PC-3 (cell line): Measurements from ENCODE around the gene DNTT. TPM values are rescaled to one million over a fixed set of nuclear protein-coding genes. Genes with fewer than 3 reads are reported as not detected.
A peak's percentile ranks its signal among the peaks of the same experiment; 100 is the strongest.

ENCODE experiments used
- ATAC-seq: fragments of 200-7000 bp; cut with Tn5 transposase; 2 replicates; pipeline ENCODE4 v1.9.1; 2020; ENCODE audit warnings: mild to moderate bottlenecking, moderate library complexity
- BruUV-seq: library from RNA; stranded (reverse); fragments of 400-500 nt; replicated peaks from 2 replicates; lab custom pipeline; 2021; lab: Mats Ljungman, UMichigan
- CTCF ChIA-PET: fragments of 300-600 bp; sonication (Branson Sonifier 250); formaldehyde crosslinking; loops from one replicate; lab custom pipeline; 2022; ENCODE audit warnings: antibody characterized with exemption; lab: Charles Lee
- POLR2A ChIA-PET: fragments of 300-600 bp; sonication (Branson Sonifier 250); formaldehyde crosslinking; loops from one replicate; lab custom pipeline; 2022; ENCODE audit warnings: antibody characterized with exemption; ENCODE audit not compliant: unreplicated experiment; lab: Charles Lee
- DNase-seq: peaks from one replicate; pipeline ENCODE4 v3.0.0-alpha.2; 2015
- H2AFZ ChIP-seq: fragments of 300-600 bp; sonication (generic); 2 replicates; pipeline ENCODE4 v1.6.0; 2016; ENCODE audit warnings: antibody characterized with exemption, low read length
- H3F3A ChIP-seq: fragments of 300-600 bp; sonication (generic); one replicate; pipeline ENCODE4 v1.6.0; 2017; ENCODE audit warnings: antibody characterized with exemption, low read length, control low read depth, mild to moderate bottlenecking; ENCODE audit not compliant: unreplicated experiment
- H3K27ac ChIP-seq: fragments of 300-600 bp; sonication (generic); 2 replicates; pipeline ENCODE4 v1.5.1; 2016; ENCODE audit warnings: mild to moderate bottlenecking, low read length
- H3K27me3 ChIP-seq: fragments of 300-600 bp; sonication (generic); 2 replicates; pipeline ENCODE4 v1.6.1; 2016; ENCODE audit warnings: low read length, mixed read lengths
- H3K36me3 ChIP-seq: fragments of 300-600 bp; sonication (generic); 2 replicates; pipeline ENCODE4 v1.6.1; 2016; ENCODE audit warnings: low read depth, mixed run types, low read length, mixed read lengths
- H3K4me1 ChIP-seq: fragments of 300-600 bp; sonication (generic); 2 replicates; pipeline ENCODE4 v1.5.1; 2016; ENCODE audit warnings: low read length; ENCODE audit not compliant: insufficient read depth
- H3K4me2 ChIP-seq: fragments of 300-600 bp; sonication (generic); 2 replicates; pipeline ENCODE4 v1.6.0; 2016; ENCODE audit warnings: low read length
- H3K4me3 ChIP-seq: fragments of 300-600 bp; sonication (generic); 2 replicates; pipeline ENCODE4 v1.5.1; 2016; ENCODE audit warnings: mild to moderate bottlenecking, low read length, mixed read lengths
- H3K79me2 ChIP-seq: fragments of 300-600 bp; sonication (generic); 2 replicates; pipeline ENCODE4 v1.6.1; 2017; ENCODE audit warnings: low read length, mixed read lengths
- H3K9ac ChIP-seq: fragments of 300-600 bp; sonication (generic); 2 replicates; pipeline ENCODE4 v1.6.0; 2016; ENCODE audit warnings: mild to moderate bottlenecking, low read length
- H3K9me2 ChIP-seq: fragments of 300-600 bp; sonication (generic); replicated peaks from 2 replicates; pipeline ENCODE4 v1.6.1; 2016; ENCODE audit warnings: mixed run types, low read length, mixed read lengths
- H3K9me3 ChIP-seq: fragments of 300-600 bp; sonication (generic); 2 replicates; pipeline ENCODE4 v1.6.1; 2016; ENCODE audit warnings: low read length, mixed read lengths
- H4K20me1 ChIP-seq: fragments of 300-600 bp; sonication (generic); 2 replicates; pipeline ENCODE4 v1.6.1; 2016; ENCODE audit warnings: low read length, mixed read lengths
- EZH2 ChIP-seq: fragments of 300-600 bp; sonication (generic); IDR thresholded peaks from one replicate; pipeline ENCODE4 v1.6.1; 2017; ENCODE audit warnings: antibody characterized with exemption, mild to moderate bottlenecking, low read length; ENCODE audit not compliant: unreplicated experiment
- EZH2phosphoT487 ChIP-seq: fragments of 300-600 bp; sonication (generic); IDR thresholded peaks from 2 replicates; pipeline ENCODE4 v1.6.1; 2018; ENCODE audit warnings: mild to moderate bottlenecking, antibody characterized with exemption, low read length, borderline replicate concordance
- intact Hi-C: fragments of 100-400 bp; cut with micrococcal nuclease; formaldehyde crosslinking; loops from 2 replicates; pipeline ENCODE4 v1.9.0; 2023
- total RNA-seq: library from RNA; depleted of rRNA; stranded (reverse); fragments of >200 nt; gene quantifications from 2 replicates; pipeline ENCODE4 v1.2.3, GENCODE V29; 2014
- TF ChIP-seq, protein P1 (sequence below): fragments of 300-600 bp; sonication (generic); conservative IDR thresholded peaks from 2 replicates; pipeline ENCODE4 v1.5.1; 2017; ENCODE audit warnings: antibody characterized with exemption, low read depth, mild to moderate bottlenecking, low read length

Gene DNTT
- total RNA-seq, 1 experiment from 2014 or later = not detected

DNA sequence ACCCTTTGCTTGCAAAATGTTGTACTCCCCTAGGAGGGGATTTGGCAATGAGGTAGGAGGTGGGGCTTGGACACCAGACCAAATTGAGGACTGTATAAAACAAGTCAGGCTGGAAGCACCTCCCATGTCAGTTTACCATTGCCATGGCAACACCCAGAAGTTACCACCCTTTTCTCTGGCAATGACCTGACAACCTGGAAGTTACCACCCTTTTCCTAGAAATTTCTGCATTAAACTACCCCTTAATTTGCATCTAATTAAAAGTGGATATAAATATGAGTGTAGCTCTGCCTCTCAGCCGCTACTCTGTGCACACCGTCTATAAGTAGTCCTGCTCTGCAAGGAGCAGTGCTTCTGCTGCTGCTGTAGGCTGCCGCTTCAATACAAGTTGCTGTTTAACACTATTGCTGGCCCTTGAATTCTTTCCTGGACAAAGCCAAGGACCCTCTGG lies 25.0 kb upstream of the DNTT start:
- ChIA-PET CTCF (no interaction called here), POLR2A (no interaction called here)
- Histone ChIP-seq H3K9me3 (no peaks in the 10 kb centered on the region), H3K79me2 (no peaks in the 10 kb centered on the region), H3K4me1 (no peaks in the 10 kb centered on the region), H3K4me2 (no peak overlapping the region), H3K9me2 (no peaks in the 10 kb centered on the region), H2AFZ (no peak overlapping the region), H3K9ac (no peak overlapping the region), H4K20me1 (no peaks in the 10 kb centered on the region), H3K36me3 (no peaks in the 10 kb centered on the region), H3F3A (no peaks in the 10 kb centered on the region), H3K27ac (no peak overlapping the region), H3K4me3 (no peak overlapping the region), H3K27me3 (no peaks in the 10 kb centered on the region; the same call in 1 of the 2 replicates)
- no peak for ATAC-seq
- TF ChIP-seq, protein P1, sequence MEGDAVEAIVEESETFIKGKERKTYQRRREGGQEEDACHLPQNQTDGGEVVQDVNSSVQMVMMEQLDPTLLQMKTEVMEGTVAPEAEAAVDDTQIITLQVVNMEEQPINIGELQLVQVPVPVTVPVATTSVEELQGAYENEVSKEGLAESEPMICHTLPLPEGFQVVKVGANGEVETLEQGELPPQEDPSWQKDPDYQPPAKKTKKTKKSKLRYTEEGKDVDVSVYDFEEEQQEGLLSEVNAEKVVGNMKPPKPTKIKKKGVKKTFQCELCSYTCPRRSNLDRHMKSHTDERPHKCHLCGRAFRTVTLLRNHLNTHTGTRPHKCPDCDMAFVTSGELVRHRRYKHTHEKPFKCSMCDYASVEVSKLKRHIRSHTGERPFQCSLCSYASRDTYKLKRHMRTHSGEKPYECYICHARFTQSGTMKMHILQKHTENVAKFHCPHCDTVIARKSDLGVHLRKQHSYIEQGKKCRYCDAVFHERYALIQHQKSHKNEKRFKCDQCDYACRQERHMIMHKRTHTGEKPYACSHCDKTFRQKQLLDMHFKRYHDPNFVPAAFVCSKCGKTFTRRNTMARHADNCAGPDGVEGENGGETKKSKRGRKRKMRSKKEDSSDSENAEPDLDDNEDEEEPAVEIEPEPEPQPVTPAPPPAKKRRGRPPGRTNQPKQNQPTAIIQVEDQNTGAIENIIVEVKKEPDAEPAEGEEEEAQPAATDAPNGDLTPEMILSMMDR = no peak
- no peak for TF ChIP-seq EZH2phosphoT487
- no peak for TF ChIP-seq EZH2
- intact Hi-C loops = no loop called here
- BruUV-seq = no TSS peak
- DNase-seq = no peak

DNA sequence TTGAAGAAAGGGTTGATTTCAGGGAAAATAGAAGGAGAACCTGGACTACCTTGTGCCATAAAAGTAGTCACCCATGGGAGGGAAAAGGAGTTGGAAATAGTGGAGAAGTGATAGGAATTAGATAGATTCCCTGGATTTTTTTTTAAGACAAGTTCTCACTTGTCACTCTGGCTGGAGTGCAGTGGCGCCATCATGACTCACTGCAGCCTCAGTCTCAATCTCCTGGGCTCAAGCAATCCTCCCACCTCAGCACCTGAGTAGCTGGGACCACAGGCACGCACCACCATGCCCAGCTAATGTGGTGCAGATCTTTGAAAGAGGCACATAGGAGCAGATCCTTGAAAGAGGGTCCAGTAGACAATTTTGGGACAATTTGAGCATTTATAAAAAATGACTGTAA lies 23.4 kb upstream of the DNTT start:
- H3K4me3 ChIP-seq = no peak overlapping the region
- H3K4me1 ChIP-seq = no peaks in the 10 kb centered on the region
- no peaks in the 10 kb centered on the region for H4K20me1 ChIP-seq
- no peak for TF ChIP-seq EZH2
- TF ChIP-seq, protein P1 = no peak
- no peak for TF ChIP-seq EZH2phosphoT487
- no TSS peak for BruUV-seq
- H3K36me3 ChIP-seq = no peaks in the 10 kb centered on the region
- intact Hi-C loops = no loop called here
- H3K9me2 ChIP-seq = no peaks in the 10 kb centered on the region
- DNase-seq (peak; percentile 21), ATAC-seq (no peak)
- peaks cover 9% of the 10 kb centered on the region; the same call in 1 of the 2 replicates for H3K27me3 ChIP-seq
- no peaks in the 10 kb centered on the region for H3K79me2 ChIP-seq
- no peak overlapping the region for H3K4me2 ChIP-seq
- no peaks in the 10 kb centered on the region for H3K9me3 ChIP-seq
- POLR2A ChIA-PET = no interaction called here
- H3F3A ChIP-seq = no peaks in the 10 kb centered on the region
- CTCF ChIA-PET = no interaction called here
- H3K27ac ChIP-seq = no peak overlapping the region
- H2AFZ ChIP-seq = no peak overlapping the region
- H3K9ac ChIP-seq = no peak overlapping the region

DNA sequence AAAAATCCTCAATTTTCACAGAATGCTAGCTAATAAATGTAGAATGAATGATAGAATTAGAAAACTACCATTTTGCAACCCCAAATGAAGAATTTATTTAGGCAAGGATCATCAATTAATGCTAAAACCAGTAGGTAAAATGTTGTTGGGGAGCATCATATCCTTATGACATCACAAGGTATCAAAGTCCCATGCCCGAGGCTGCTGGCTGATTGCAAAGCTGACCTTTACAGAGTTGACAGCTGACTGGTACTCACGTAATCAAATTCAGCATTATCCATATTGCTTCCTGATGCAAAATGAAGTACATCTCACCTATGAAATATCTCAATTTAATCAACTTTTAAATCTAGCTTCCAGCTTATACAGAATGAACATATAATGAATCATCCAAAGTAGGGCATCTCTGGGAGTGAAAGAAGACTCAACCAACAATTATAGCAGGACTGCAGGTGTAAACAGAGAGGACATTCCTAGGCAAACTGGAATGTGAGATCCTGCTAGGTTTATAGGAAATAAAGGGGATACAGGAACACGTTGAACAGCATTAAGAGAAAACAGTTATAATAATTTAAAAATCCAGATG lies 22.7 kb upstream of the DNTT start:
- Histone ChIP-seq H3K27me3 (peaks cover 9% of the 10 kb centered on the region; the same call in 1 of the 2 replicates), H2AFZ (no peak overlapping the region), H3K27ac (no peak overlapping the region), H3K9ac (no peak overlapping the region), H3K4me3 (no peak overlapping the region), H3K4me1 (no peaks in the 10 kb centered on the region), H3K79me2 (no peaks in the 10 kb centered on the region), H3K9me2 (no peaks in the 10 kb centered on the region), H3K4me2 (no peak overlapping the region), H4K20me1 (no peaks in the 10 kb centered on the region), H3K36me3 (no peaks in the 10 kb centered on the region), H3K9me3 (no peaks in the 10 kb centered on the region), H3F3A (no peaks in the 10 kb centered on the region)
- CTCF ChIA-PET = no interaction called here
- TF ChIP-seq EZH2phosphoT487 (no peak), EZH2 (no peak)
- TF ChIP-seq, protein P1 = no peak
- no peak for DNase-seq
- no TSS peak for BruUV-seq
- intact Hi-C loops = no loop called here
- POLR2A ChIA-PET = no interaction called here
- ATAC-seq = no peak
